Neural cell (in vitro differentiated cells): ENCODE data around the gene NAALAD2. TPM values are rescaled to one million over a fixed set of nuclear protein-coding genes. Genes with fewer than 3 reads are reported as not detected.
"Not testable (repeated sequence)": the region's sequence is repeated elsewhere in the genome, so short reads cannot be mapped to it uniquely, and the experiment has no call there.

Source experiments
- H2AFZ ChIP-seq: fragments of 200-600, 300-800 bp; sonication (generic), shearing (Covaris generic); 2 replicates; pipeline ENCODE4 v1.6.0; 2014; ENCODE audit warnings: low read depth, mild to moderate bottlenecking, antibody characterized with exemption, low read length, moderate library complexity
- H3F3A ChIP-seq: fragments of 200-600 bp; shearing (Covaris generic); 2 replicates; pipeline ENCODE4 v1.6.1; 2016; ENCODE audit warnings: mild to moderate bottlenecking, moderate library complexity, mixed read lengths, antibody characterized with exemption, low read length; ENCODE audit not compliant: insufficient read depth, poor library complexity, severe bottlenecking
- H3K27ac ChIP-seq: fragments of 200-600, 300-800 bp; sonication (generic), shearing (Covaris generic); 2 replicates; pipeline ENCODE4 v1.5.1; 2014; ENCODE audit warnings: mild to moderate bottlenecking, low read length, moderate library complexity
- H3K27me3 ChIP-seq: fragments of 300-800, 200-600 bp; sonication (generic), shearing (Covaris generic); 2 replicates; pipeline ENCODE4 v1.6.0; 2014; ENCODE audit warnings: mild to moderate bottlenecking, low read depth, low read length, moderate library complexity; ENCODE audit not compliant: insufficient read depth
- H3K36me3 ChIP-seq: fragments of 300-800, 200-600 bp; sonication (generic), shearing (Covaris generic); 2 replicates; pipeline ENCODE4 v1.5.1; 2014; ENCODE audit warnings: mild to moderate bottlenecking, antibody characterized with exemption, low read length, moderate library complexity; ENCODE audit not compliant: insufficient read depth
- H3K4me2 ChIP-seq: fragments of 300-800, 200-600 bp; sonication (generic), shearing (Covaris generic); 2 replicates; pipeline ENCODE4 v1.6.0; 2014; ENCODE audit warnings: mild to moderate bottlenecking, low read length
- H3K4me3 ChIP-seq: fragments of 300-800, 200-600 bp; sonication (generic), shearing (Covaris generic); 2 replicates; pipeline ENCODE4 v1.5.1; 2014; ENCODE audit warnings: mild to moderate bottlenecking, low read length, moderate library complexity
- H3K79me2 ChIP-seq: fragments of 200-600 bp; shearing (Covaris generic); replicated peaks from 2 replicates; pipeline ENCODE4 v1.6.0; 2014; ENCODE audit warnings: mild to moderate bottlenecking, low read length, moderate library complexity; ENCODE audit not compliant: insufficient read depth
- H3K9ac ChIP-seq: fragments of 300-800, 200-600 bp; sonication (generic), shearing (Covaris generic); 2 replicates; pipeline ENCODE4 v1.6.1; 2016; ENCODE audit warnings: mild to moderate bottlenecking, low read length, mixed read lengths
- H3K9me2 ChIP-seq: fragments of 200-600 bp; shearing (Covaris generic); 2 replicates; pipeline ENCODE4 v1.6.1; 2016; ENCODE audit warnings: mild to moderate bottlenecking, low read length, mixed read lengths; ENCODE audit not compliant: insufficient read depth
- H3K9me3 ChIP-seq: fragments of 200-600, 300-800 bp; sonication (generic), shearing (Covaris generic); 2 replicates; pipeline ENCODE4 v1.6.1; 2016; ENCODE audit warnings: mild to moderate bottlenecking, mixed run types, low read length, moderate library complexity, mixed read lengths
- H4K20me1 ChIP-seq: fragments of 200-600 bp; shearing (Covaris generic); 2 replicates; pipeline ENCODE4 v1.6.1; 2016; ENCODE audit warnings: mild to moderate bottlenecking, mixed run types; ENCODE audit not compliant: insufficient read depth
- CTCF ChIP-seq: fragments of 450-650 bp; IDR thresholded peaks from 2 replicates; pipeline ENCODE4 v1.5.1; 2014; ENCODE audit warnings: antibody characterized with exemption, mild to moderate bottlenecking, moderate library complexity; ENCODE audit not compliant: poor library complexity, severe bottlenecking
- EP300 ChIP-seq: fragments of 450-650 bp; conservative IDR thresholded peaks from 2 replicates; pipeline ENCODE4 v1.6.1; 2014; ENCODE audit warnings: antibody characterized with exemption, mild to moderate bottlenecking, moderate library complexity; ENCODE audit not compliant: poor library complexity, severe bottlenecking
- EZH2 ChIP-seq: fragments of 200-600, 300-800 bp; shearing (Covaris generic), sonication (generic); IDR thresholded peaks from 2 replicates; pipeline ENCODE4 v1.6.1; 2014; ENCODE audit warnings: antibody characterized with exemption, low read length, borderline replicate concordance, mild to moderate bottlenecking; ENCODE audit not compliant: insufficient read depth, poor library complexity, severe bottlenecking
- MXI1 ChIP-seq: fragments of 450-650 bp; conservative IDR thresholded peaks from 2 replicates; pipeline ENCODE4 v1.6.1; 2014; ENCODE audit warnings: antibody characterized with exemption, mild to moderate bottlenecking; ENCODE audit not compliant: poor library complexity, severe bottlenecking
- POLR2AphosphoS5 ChIP-seq: IDR thresholded peaks from 2 replicates; pipeline ENCODE4 v1.6.1; 2012
- RAD21 ChIP-seq: fragments of 450-650 bp; conservative IDR thresholded peaks from 2 replicates; pipeline ENCODE4 v1.6.1; 2014; ENCODE audit warnings: antibody characterized with exemption, mild to moderate bottlenecking, moderate library complexity
- REST ChIP-seq: IDR thresholded peaks from 2 replicates; pipeline ENCODE4 v1.6.1; 2012; ENCODE audit warnings: borderline replicate concordance
- SMC3 ChIP-seq: fragments of 450-650 bp; conservative IDR thresholded peaks from 2 replicates; pipeline ENCODE4 v1.6.1; 2014; ENCODE audit warnings: antibody characterized with exemption, mild to moderate bottlenecking, moderate library complexity; ENCODE audit not compliant: poor library complexity
- TAF1 ChIP-seq: IDR thresholded peaks from 2 replicates; pipeline ENCODE4 v1.6.1; 2012; ENCODE audit warnings: low read depth
- polyA plus RNA-seq: library from polyadenylated mRNA; depleted of rRNA; stranded (reverse); fragments of >200 nt; gene quantifications from 2 replicates; pipeline ENCODE4 v1.2.3, GENCODE V29; 2014

The NAALAD2 gene
- polyA plus RNA-seq, 1 donor from 2014 or later, result 19.4 TPM

GRCh38 chr11:90167704-90168103, 33.2 kb downstream of the NAALAD2 start:
- H3K4me3 ChIP-seq, H3K9me2 ChIP-seq, H3K27me3 ChIP-seq, H3K79me2 ChIP-seq, H3K4me2 ChIP-seq, H2AFZ ChIP-seq, H4K20me1 ChIP-seq, H3K9me3 ChIP-seq, H3K9ac ChIP-seq, H3K27ac ChIP-seq, H3F3A ChIP-seq, H3K36me3 ChIP-seq: not testable (repeated sequence)

GRCh38 chr11:90168571-90168970, 34.1 kb downstream of the NAALAD2 start:
- H3K4me2 ChIP-seq, result no peak overlapping the region
- no peak overlapping the region for H3K4me3 ChIP-seq
- H4K20me1 ChIP-seq, result no peaks in the 10 kb centered on the region
- no peaks in the 10 kb centered on the region for H3K79me2 ChIP-seq
- H3K27me3 ChIP-seq, result no peaks in the 10 kb centered on the region
- H3K9ac ChIP-seq, result no peak overlapping the region
- no peaks in the 10 kb centered on the region for H3K9me2 ChIP-seq
- H2AFZ ChIP-seq, result no peak overlapping the region
- H3F3A ChIP-seq, result no peaks in the 10 kb centered on the region
- TF ChIP-seq MXI1 (no peak), CTCF (no peak), REST (no peak), POLR2AphosphoS5 (no peak), TAF1 (no peak), EZH2 (no peak), EP300 (no peak), SMC3 (no peak), RAD21 (no peak)
- H3K27ac ChIP-seq, result no peak overlapping the region
- no peaks in the 10 kb centered on the region for H3K36me3 ChIP-seq
- H3K9me3 ChIP-seq, result no peaks in the 10 kb centered on the region

GRCh38 chr11:90171359-90171758, 36.9 kb downstream of the NAALAD2 start:
- Histone ChIP-seq H4K20me1 (no peaks in the 10 kb centered on the region), H3K4me2 (no peak overlapping the region), H3F3A (no peaks in the 10 kb centered on the region), H3K27me3 (no peaks in the 10 kb centered on the region), H3K79me2 (no peaks in the 10 kb centered on the region), H3K9me3 (no peaks in the 10 kb centered on the region), H3K27ac (no peak overlapping the region), H2AFZ (no peak overlapping the region), H3K36me3 (no peaks in the 10 kb centered on the region), H3K9me2 (no peaks in the 10 kb centered on the region), H3K4me3 (no peak overlapping the region), H3K9ac (no peak overlapping the region)
- no peak for TF ChIP-seq REST
- no peak for TF ChIP-seq TAF1
- TF ChIP-seq CTCF, result no peak
- TF ChIP-seq SMC3, result no peak
- TF ChIP-seq POLR2AphosphoS5, result no peak
- TF ChIP-seq EP300, result no peak
- TF ChIP-seq MXI1, result no peak
- no peak for TF ChIP-seq EZH2
- TF ChIP-seq RAD21, result no peak
